Urinary bladder (tissue), 4 donors: ENCODE measurements around the gene ATP1B1. TPM values are rescaled to one million over a fixed set of nuclear protein-coding genes. Genes with fewer than 3 reads are reported as not detected.
"Not testable (repeated sequence)": the region's sequence is repeated elsewhere in the genome, so short reads cannot be mapped to it uniquely, and the experiment has no call there.

ENCODE experiments used
- DNase-seq: peaks from one replicate; pipeline ENCODE4 v3.0.0-alpha.2; 2015; ENCODE audit errors: extremely low spot score
- H3K27ac ChIP-seq: one replicate; pipeline ENCODE4 v1.5.1; 2013; ENCODE audit warnings: low read depth, mild to moderate bottlenecking, moderate library complexity
- H3K36me3 ChIP-seq: one replicate; pipeline ENCODE4 v1.6.1; 2013; ENCODE audit warnings: mild to moderate bottlenecking, moderate library complexity; ENCODE audit not compliant: insufficient read depth
- H3K4me1 ChIP-seq: one replicate; pipeline ENCODE4 v1.6.1; 2013; ENCODE audit warnings: mild to moderate bottlenecking, moderate library complexity; ENCODE audit not compliant: insufficient read depth
- H3K4me3 ChIP-seq: one replicate; pipeline ENCODE4 v1.5.1; 2013; ENCODE audit warnings: low read depth, low read length
- WGBS: extraction: QIAGEN DNeasy Blood & Tissue Kit; methylation state at CpG from one replicate; pipeline ENCODE4 v1.1.7; 2013; 5-methylcytosine and 5-hydroxymethylcytosine counted together
- polyA plus RNA-seq: library from polyadenylated mRNA; stranded (reverse); fragments of 200-250 nt; gene quantifications from one replicate; pipeline ENCODE4 v1.2.3, GENCODE V29; 2013
- total RNA-seq: library from RNA; depleted of rRNA; stranded (reverse); fragments of >200 nt; gene quantifications from one replicate; pipeline ENCODE4 v1.2.3, GENCODE V29; 2014
- donor health status: healthy with polysubstance abuse.
- donor health status: healthy.

The ATP1B1 gene
- total and polyA plus RNA-seq, 2 donors = 34.2 to 54.6 TPM

DNA sequence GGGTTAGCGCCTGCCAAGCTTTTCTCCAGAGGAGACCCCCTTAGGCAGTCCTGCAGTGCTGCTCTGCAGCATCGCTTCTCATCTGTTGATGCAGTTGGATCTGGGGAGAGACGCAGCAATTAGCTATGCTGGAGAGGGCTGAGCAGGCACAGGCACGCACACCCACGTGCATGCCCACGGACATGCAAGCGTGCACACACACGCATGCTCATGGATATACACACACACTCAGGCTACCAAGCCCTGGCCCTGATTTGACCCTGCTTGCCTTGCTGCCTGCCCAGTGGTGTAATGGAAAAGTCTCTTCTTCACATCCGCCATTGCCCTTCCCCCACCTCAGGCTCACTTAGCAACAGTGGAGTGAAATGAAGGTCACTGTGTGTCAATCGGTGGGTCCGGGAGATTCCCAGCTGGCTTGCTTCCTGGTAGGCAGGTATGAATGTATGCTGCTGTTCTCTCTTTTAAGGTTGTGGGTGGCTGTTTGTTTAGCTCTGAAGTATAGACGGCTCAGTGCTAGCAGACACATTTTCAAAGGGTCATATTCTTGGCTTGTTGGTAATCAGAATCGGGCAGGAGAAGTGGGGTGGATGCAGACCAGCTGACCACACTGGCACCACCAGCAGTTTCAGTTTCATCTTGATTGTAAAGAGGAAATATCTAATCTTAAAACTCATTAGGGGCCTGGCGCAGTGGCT, 9.5 kb downstream of the ATP1B1 start:
- Histone ChIP-seq H3K36me3 (no peaks in the 10 kb centered on the region), H3K27ac (peak overlapping the region; percentile 2), H3K4me3 (no peak overlapping the region), H3K4me1 (no peaks in the 10 kb centered on the region)
- no peak for DNase-seq
- WGBS = 63% methylated on average over 14 of the region's 14 CpGs

- DNase-seq = no peak
- Histone ChIP-seq H3K4me3 (no peak overlapping the region), H3K36me3 (no peaks in the 10 kb centered on the region), H3K27ac (no peak overlapping the region), H3K4me1 (no peaks in the 10 kb centered on the region)
- 95% methylated on average over 2 of the region's 2 CpGs for WGBS
These were observed 10.5 kb downstream of the ATP1B1 start for GRCh38 chr1:169117014-169117413.

DNA sequence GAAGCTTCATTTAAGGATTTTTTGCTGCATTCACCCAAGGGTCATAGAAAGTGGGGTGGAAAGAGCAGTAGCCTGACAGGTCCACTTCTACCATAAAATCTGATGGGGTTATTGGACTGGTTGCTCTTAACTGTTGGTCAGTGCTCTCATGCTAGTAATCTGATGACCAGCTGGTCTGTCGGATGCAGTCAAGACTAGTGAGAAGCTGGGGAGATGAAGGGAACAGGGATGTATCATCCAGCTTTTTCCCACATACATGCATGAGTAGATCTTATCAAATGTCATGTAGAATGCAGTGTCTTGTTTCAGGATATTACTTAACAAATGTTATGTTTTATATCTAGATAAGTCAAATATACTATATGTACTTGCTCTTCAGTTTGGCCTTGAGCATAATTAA, 11.1 kb downstream of the ATP1B1 start:
- no peak for DNase-seq
- H3K36me3 ChIP-seq = no peaks in the 10 kb centered on the region
- WGBS = 78% methylated on average over 1 of the region's 1 CpG
- no peaks in the 10 kb centered on the region for H3K4me1 ChIP-seq
- H3K27ac ChIP-seq = no peak overlapping the region
- no peak overlapping the region for H3K4me3 ChIP-seq

- no peaks in the 10 kb centered on the region for H3K4me1 ChIP-seq
- no peak overlapping the region for H3K4me3 ChIP-seq
- no peak for DNase-seq
- WGBS = 84% methylated on average over 4 of the region's 4 CpGs
- no peak overlapping the region for H3K27ac ChIP-seq
- H3K36me3 ChIP-seq = no peaks in the 10 kb centered on the region
These were observed 11.7 kb downstream of the ATP1B1 start for GRCh38 chr1:169118227-169118626.

GRCh38 chr1:169119405-169119804, 12.9 kb downstream of the ATP1B1 start:
- no peaks in the 10 kb centered on the region for H3K4me1 ChIP-seq
- H3K4me3 ChIP-seq = no peak overlapping the region
- 61% methylated on average over 5 of the region's 5 CpGs for WGBS
- no peak overlapping the region for H3K27ac ChIP-seq
- no peak for DNase-seq
- H3K36me3 ChIP-seq = no peaks in the 10 kb centered on the region

- no peak overlapping the region for H3K27ac ChIP-seq
- no peaks in the 10 kb centered on the region for H3K4me1 ChIP-seq
These were observed 13.6 kb downstream of the ATP1B1 start for GRCh38 chr1:169120066-169120465.

GRCh38 chr1:169121146-169121923, 14.8 kb downstream of the ATP1B1 start:
- 84% methylated on average over 6 of the region's 6 CpGs for WGBS
- H3K4me3 ChIP-seq = no peak overlapping the region
- no peaks in the 10 kb centered on the region for H3K4me1 ChIP-seq
- H3K36me3 ChIP-seq = no peaks in the 10 kb centered on the region
- no peak overlapping the region for H3K27ac ChIP-seq
- no peak for DNase-seq

More at GRCh38 chr1:169120066-169120465, 13.6 kb downstream of the ATP1B1 start:
- WGBS = 53% methylated on average over 5 of the region's 5 CpGs
- DNase-seq = no peak
- no peak overlapping the region for H3K4me3 ChIP-seq
- no peaks in the 10 kb centered on the region for H3K36me3 ChIP-seq

GRCh38 chr1:169122976-169123375, 16.5 kb downstream of the ATP1B1 start:
- Histone ChIP-seq H3K27ac (no peak overlapping the region), H3K4me1 (no peaks in the 10 kb centered on the region), H3K36me3 (no peaks in the 10 kb centered on the region)

GRCh38 chr1:169124459-169124858, 18.0 kb downstream of the ATP1B1 start:
- Histone ChIP-seq H3K27ac (peak overlapping the region; percentile 1), H3K36me3 (no peaks in the 10 kb centered on the region), H3K4me1 (no peaks in the 10 kb centered on the region), H3K4me3 (no peak overlapping the region)
- WGBS = 72% methylated on average over 2 of the region's 2 CpGs
- peak; percentile 50 for DNase-seq

More at GRCh38 chr1:169122976-169123375, 16.5 kb downstream of the ATP1B1 start:
- DNase-seq = no peak
- no peak overlapping the region for H3K4me3 ChIP-seq
- WGBS = 83% methylated on average over 6 of the region's 6 CpGs

DNA sequence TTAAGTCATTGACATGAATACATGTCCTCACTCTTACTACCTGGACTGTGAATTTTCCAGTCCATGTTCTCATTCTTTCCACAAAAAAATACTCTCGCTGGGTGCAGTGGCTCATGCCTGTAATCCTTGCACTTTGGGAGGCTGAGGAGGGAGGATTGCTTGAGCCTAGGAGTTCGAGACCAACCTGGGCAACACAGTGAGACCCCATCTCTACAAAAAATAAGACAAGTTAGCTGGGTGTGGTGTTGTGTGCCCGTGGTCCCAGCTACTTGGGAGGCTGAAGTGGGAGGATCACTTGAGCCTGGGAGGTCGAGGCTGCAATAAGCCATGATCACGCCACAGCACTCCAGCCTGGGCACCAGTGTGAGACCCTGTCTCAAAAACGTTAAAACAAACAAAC, 19.1 kb downstream of the ATP1B1 start:
- not testable (repeated sequence) for H3K36me3 ChIP-seq, H3K4me1 ChIP-seq, H3K4me3 ChIP-seq, DNase-seq, H3K27ac ChIP-seq
- WGBS = 97% methylated on average over 6 of the region's 6 CpGs

DNA sequence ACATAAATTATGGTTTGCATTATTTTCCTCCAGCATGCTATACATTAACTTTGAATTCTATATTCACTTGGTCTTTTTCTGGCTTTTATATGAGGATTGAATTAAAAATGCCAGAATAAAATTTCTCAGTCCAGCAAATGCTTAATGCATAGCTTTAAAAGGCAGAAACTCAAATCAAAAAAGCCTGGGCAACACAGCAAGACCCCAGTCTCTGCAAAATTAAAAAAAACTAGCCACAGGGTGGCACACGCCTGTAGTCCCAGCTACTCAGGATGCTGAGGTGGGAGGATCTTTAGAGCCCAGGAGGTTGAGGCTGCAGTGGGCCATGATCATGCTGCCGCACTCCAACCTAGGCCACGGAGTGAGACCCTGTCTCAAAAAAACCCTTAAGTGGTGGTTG, 19.8 kb downstream of the ATP1B1 start:
- no peaks in the 10 kb centered on the region for H3K36me3 ChIP-seq
- 98% methylated on average over 3 of the region's 3 CpGs for WGBS
- H3K27ac ChIP-seq = no peak overlapping the region
- no peak overlapping the region for H3K4me3 ChIP-seq
- H3K4me1 ChIP-seq = no peaks in the 10 kb centered on the region
- no peak for DNase-seq

- no peak for DNase-seq
- 84% methylated on average over 3 of the region's 3 CpGs for WGBS
- H3K36me3 ChIP-seq = no peaks in the 10 kb centered on the region
- no peak overlapping the region for H3K4me3 ChIP-seq
- H3K4me1 ChIP-seq = no peaks in the 10 kb centered on the region
- no peak overlapping the region for H3K27ac ChIP-seq
These were observed 20.8 kb downstream of the ATP1B1 start for GRCh38 chr1:169127305-169127704.

- 93% methylated on average over 2 of the region's 2 CpGs for WGBS
- no peak overlapping the region for H3K4me3 ChIP-seq
- H3K36me3 ChIP-seq = peaks cover 2% of the 10 kb centered on the region
- H3K4me1 ChIP-seq = no peaks in the 10 kb centered on the region
- DNase-seq = no peak
- H3K27ac ChIP-seq = no peak overlapping the region
These were observed 22.1 kb downstream of the ATP1B1 start for GRCh38 chr1:169128562-169128961.

GRCh38 chr1:169129109-169129784, 22.8 kb downstream of the ATP1B1 start:
- H3K4me1 ChIP-seq = no peaks in the 10 kb centered on the region
- H3K27ac ChIP-seq = no peak overlapping the region
- H3K4me3 ChIP-seq = no peak overlapping the region
- peaks cover 2% of the 10 kb centered on the region for H3K36me3 ChIP-seq
- DNase-seq = no peak
- WGBS = 74% methylated on average over 6 of the region's 6 CpGs
